Superior temporal gyrus (tissue), 1 donor: ENCODE measurements around the gene TRMO.
A peak's percentile ranks its signal among the peaks of the same experiment; 100 is the strongest.
"Not testable (repeated sequence)": the region's sequence is repeated elsewhere in the genome, so short reads cannot be mapped to it uniquely, and the experiment has no call there.

Source experiments
- DNase-seq: peaks from one replicate; pipeline ENCODE4 v3.0.0-alpha.2; 2016; ENCODE audit errors: extremely low spot score

TRMO gene, protein sequence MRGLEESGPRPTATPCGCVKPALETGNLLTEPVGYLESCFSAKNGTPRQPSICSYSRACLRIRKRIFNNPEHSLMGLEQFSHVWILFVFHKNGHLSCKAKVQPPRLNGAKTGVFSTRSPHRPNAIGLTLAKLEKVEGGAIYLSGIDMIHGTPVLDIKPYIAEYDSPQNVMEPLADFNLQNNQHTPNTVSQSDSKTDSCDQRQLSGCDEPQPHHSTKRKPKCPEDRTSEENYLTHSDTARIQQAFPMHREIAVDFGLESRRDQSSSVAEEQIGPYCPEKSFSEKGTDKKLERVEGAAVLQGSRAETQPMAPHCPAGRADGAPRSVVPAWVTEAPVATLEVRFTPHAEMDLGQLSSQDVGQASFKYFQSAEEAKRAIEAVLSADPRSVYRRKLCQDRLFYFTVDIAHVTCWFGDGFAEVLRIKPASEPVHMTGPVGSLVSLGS

GRCh38 chr9:97921959-97922724 lies at the start of gene TRMO:
TSS of gene TRMO (minus strand) at chr9:97922500. CDS start at chr9:97922493, 7 bp downstream.
- DNase-seq, result peak; percentile 99

GRCh38 chr9:97970165-97970564 lies 47.9 kb upstream of the TRMO start:
- DNase-seq, result no peak

GRCh38 chr9:97969014-97969413 lies 46.7 kb upstream of the TRMO start:
- no peak for DNase-seq

DNA sequence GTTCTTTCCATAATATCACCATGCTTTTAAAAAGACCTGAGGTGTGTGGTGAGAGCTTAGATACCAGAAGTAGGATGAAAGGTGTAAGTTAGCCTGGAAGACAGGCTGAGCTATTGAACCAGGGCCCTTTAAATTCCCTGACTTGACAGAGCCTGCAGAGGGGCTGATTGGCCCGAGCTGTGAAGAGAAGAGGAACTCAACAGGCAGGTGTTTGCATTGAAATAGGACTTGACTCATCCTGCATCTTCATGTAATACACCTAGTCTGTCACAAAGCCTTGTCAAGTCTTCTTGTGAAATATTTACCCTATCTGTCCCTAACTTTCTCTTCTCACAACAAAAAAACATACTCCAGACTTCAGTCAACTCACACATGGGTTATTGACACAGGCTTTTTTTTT lies 44.2 kb upstream of the TRMO start:
- DNase-seq, result no peak

DNA sequence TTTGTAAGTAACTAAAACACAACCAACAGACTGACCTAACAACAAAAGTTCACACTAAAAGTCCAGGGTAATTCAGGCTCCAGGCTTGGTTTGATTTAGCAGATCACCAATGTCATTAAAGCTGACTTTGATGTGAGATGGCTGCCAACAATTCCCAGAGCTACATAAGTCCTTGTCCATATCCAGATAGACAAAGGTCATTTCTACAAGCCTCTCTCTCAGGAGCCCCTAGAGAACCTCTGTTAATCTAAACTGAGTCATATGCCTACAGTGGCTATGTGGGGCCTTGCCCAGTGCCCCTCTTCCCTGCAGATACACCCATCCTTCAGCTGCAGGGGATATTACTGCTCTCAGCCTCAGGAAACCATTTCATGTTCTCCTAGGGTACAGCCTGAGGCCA lies 42.6 kb upstream of the TRMO start:
- DNase-seq, result no peak

DNA sequence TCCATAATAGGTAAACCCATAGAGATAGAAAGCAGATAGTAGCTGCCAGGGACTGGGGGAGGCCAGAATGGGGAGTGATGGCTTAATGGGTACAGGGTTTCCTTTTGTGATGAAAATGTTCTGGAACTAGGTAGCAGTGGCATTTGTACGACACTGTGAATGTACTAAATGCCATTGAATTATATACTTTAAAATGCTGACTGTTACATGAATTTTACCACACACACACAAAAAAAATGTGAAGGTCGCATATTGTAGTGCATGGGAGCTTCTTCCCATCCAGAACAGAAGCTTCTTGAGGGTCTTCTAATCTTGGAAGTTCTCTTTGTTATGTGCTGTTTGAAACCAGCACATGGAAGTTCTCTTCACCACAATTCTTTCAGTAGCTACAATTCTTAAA lies 40.9 kb upstream of the TRMO start:
- no peak for DNase-seq

- no peak for DNase-seq
Observed at GRCh38 chr9:97962575-97962974, 40.3 kb upstream of the TRMO start.

GRCh38 chr9:97962136-97962535 lies 39.8 kb upstream of the TRMO start:
- DNase-seq, result no peak

DNA sequence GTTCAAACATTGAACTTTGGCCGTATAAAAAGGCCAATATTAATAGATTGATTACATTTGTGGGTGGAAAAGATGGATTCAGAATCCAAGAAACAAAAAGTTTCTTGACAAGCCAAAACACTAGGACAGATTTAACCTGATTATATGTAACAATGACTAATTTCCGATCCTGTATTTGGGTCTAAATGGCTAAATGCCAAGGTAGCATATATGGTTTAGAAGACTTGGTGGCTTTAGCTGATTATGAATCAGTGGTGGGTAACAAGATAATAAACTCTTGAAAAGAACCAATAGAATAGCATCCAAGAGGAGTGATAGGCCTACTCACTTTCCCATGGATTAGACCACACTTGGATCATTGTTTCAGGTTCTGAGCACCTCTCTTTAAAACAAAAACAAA lies 39.1 kb upstream of the TRMO start:
- no peak for DNase-seq

DNA sequence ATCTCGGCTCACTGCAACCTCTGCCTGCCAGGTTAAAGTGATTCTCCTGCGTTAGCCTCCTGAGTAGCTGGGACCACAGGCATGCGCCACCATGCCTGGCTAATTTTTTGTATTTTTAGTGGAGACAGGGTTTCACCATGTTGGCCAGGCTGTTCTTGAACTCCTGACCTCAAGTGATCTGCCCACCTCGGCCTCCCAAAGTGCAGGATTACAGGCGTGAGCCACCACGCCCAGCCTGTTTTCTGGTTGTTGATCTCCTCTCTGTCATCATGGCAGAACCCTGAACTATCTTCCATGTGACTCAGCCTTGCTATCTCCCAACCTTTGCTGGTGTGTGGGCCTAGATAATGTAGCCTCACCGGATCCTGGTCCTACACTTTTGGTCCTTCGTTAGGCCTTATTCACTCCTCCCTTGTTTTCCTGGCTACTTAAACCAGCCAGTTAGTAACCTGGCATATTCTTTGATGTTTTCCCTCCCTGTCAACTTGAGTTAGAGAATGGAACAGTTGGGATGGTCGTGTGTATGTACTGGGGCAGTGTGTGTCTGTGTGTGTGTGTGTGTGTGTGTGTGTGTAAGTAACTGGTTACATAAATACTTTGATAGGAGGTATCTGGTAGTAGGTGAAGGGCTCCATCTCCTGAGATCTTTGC lies 38.5 kb upstream of the TRMO start:
- DNase-seq, result not testable (repeated sequence)

DNA sequence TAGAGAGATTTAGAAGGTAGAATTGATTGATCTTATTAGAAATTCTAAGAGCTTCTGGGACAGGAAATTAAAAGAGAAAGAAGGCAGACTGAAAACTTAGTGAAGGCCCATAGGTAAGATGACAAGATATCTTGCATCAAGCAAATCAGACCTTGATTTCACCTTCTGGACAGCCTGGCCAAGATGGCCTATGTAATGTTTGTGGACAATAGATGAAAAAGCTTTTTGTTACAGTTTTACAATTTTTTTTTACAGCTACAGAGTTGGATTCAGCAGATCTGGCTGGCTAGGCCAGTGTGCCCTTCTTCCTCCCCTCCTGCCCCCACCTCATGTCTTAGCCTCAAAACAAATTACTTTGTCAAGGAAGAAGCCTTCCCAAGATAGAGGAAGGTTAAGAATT lies 37.3 kb upstream of the TRMO start:
- no peak for DNase-seq

GRCh38 chr9:97958812-97959511 lies 36.7 kb upstream of the TRMO start:
- DNase-seq, result peak; percentile 57

DNA sequence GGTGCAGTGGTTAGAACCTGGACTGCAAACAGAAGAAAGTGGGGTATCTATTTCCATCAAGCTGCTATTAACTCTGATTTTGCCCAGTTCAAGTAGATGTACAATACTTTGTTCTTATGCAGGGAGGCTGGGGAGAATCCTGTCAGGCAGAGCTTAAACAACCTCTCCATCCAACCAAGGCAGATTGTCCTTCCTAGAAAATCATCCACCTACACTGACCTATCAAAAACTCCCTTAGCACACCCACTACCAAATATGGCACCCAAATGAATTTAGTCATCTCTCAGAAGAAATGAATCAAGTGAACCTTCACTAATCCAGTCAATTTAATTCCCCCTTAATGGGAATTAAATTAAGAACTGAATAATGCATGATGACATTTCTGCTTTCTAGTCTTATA lies 34.0 kb upstream of the TRMO start:
- DNase-seq, result no peak

GRCh38 chr9:97954550-97954989 lies 32.3 kb upstream of the TRMO start:
- DNase-seq, result no peak

DNA sequence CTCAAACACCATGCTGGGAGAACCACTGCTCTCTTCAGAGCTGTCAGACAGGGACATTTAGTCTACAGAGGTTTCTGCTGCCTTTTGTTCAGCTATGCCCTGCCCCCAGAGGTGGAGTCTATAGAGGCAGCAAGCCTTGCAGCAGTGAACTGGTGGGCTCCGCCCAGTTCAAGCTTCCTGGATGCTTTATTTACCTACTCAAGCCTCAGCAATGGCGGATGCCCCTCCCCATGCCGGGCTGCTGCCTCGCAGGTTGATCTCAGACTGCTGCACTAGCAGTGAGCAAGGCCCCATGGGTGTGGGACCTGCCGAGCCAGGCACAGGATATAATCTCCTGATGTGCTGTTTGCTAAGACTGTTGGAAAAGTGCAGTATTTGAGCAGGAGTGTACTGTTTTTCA lies 28.6 kb upstream of the TRMO start:
- not testable (repeated sequence) for DNase-seq

DNA sequence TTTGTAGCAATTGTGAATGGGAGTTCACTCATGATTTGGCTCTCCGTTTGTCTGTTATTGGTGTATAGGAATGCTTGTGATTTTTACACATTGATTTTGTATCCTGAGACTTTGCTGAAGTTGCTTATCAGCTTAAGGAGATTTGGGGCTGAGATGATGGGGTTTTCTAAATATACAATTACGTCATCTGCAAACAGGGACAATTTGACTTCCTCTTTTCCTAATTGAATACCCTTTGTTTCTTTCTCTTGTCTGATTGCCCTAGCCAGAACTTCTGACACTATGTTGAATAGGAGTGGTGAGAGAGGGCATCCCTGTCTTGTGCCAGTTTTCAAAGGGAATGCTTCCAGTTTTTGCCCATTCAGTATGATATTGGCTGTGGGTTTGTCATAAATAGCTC lies 24.8 kb upstream of the TRMO start:
- DNase-seq, result not testable (repeated sequence)

DNA sequence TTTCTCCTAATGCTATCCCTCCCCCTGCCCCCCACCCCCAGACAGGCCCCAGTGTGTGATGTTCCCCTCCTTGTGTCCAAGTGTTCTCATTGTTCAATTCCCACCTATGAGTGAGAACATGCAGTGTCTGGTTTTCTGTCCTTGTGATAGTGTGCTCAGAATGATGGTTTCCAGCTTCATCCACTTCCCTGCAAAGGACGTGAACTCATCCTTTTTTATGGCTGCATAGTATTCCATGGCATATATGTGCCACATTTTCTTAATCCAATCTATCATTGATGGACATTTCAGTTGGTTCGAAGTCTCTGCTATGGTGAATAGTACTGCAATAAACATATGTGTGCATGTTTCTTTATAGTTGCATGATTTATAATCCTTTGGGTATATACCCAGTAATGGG lies 23.2 kb upstream of the TRMO start:
- not testable (repeated sequence) for DNase-seq

DNA sequence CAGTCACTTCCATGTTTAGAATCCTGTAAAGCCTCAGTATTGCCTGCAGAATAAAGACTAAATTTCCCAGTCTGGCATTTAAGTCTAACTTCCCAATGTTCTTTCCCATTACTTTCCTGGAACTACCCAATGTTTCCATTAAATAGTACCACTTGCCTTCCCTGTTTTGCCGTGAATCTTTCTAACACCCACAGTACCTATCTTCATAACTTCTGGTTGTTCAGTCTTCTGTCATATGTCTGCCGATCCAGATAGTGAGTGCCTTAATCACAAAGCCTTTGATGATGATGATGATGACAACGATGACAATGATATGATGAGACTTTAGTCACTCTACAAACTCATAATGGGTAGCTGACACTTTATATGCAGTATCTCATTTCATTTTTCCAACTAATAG lies 22.3 kb upstream of the TRMO start:
- DNase-seq, result no peak

DNA sequence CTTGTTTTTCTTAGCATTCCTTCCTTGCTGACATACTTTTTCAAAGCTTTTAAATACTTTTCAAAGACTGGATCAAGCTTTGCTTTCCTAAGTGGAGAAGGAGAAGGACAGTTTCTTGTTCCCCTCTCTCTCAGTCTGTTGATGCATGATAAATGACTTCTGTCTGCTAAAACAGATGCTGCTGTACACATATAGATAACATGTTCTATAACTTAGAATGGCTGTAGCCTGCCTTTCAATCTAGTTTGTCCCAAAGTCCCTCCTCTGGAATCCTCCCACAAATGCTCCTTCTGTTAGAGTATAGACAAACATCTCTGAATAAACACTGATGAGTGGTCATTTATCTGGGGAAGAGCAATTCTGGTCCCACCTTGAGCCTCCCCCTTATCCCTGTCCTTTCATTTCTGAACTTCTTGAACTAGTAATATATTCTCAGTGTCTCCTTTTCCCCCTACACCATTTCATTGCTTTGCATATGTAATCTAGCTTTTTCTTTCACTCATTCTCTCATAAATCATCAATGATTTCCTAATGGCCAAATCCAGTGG lies 21.1 kb upstream of the TRMO start:
- DNase-seq, result no peak

- DNase-seq, result no peak
Observed at GRCh38 chr9:97941323-97941722, 19.0 kb upstream of the TRMO start.

DNA sequence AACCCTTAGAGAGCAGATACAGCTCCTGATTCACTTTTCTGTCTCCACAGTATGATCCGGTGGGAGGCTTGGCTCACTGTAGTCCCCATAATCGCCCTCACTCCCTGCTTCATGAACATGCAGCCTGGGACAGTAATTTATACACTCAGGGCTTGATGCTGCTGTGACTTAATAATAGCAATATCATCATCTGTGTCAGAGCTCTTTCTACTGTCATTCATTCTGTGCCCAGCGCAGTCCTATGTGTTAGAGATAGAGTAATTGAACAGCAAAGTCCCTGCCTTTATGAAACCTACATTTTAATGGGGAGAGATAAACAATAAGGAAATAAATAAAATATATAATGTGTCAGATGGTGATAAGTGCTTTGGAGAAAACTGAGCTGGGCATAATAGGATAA lies 18.4 kb upstream of the TRMO start:
- DNase-seq, result no peak

DNA sequence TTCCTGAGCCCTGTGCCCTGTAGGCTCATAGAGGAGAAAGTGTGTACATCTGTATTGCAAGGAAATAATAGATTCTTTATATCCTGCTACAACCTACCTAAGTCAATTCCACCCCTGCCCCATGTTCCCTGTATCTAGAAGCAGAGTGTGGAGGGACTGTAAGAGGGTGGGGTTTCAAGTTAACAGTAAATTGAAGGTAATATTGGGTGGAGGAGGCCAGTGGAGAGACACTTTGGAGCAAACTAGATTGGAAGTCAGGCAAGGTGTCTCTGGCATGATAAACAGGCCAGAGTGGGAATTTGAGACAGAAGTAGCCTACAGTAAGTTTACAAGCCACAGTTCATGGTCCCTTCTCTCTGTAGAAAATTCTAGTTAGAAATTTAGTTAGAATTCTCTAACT lies 17.9 kb upstream of the TRMO start:
- no peak for DNase-seq
